ENCODE measurements around the gene PLEKHG4B. TPM values are rescaled to one million over a fixed set of nuclear protein-coding genes. Genes with fewer than 3 reads are reported as not detected.
"Not testable (repeated sequence)": the region's sequence is repeated elsewhere in the genome, so short reads cannot be mapped to it uniquely, and the experiment has no call there.

The PLEKHG4B gene
- polyA plus RNA-seq, 4 donors, result 9.1 to 21.6 (median 13.4) TPM

GRCh38 chr5:195401-196160 is 103.6 kb downstream of the PLEKHG4B start:
- DNase-seq (ENCODE audit: low read depth in 4 of 4, low spot score in 2 of 4), result no peak

DNA sequence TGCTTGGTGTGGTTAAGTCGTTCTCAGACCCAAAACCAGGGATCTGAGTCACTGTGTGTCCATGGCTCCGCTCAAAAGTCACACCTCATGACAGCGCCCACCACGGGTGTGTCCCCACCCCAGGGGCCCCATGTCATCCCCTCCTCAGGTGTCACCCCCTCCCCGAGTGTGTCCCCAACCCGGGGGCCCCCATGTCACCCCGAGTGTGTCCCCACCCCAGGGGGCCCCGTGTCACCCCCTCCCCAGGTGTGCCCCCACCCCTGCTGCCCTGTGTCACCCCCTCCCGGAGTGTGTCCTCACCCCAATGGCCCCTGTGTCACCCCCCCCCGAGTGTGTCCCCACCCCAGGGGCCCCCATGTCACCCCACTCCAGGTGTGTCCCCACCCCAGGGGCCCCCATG is 104.4 kb downstream of the PLEKHG4B start:
- DNase-seq (ENCODE audit: low read depth in 4 of 4, low spot score in 2 of 4), result no peak

DNA sequence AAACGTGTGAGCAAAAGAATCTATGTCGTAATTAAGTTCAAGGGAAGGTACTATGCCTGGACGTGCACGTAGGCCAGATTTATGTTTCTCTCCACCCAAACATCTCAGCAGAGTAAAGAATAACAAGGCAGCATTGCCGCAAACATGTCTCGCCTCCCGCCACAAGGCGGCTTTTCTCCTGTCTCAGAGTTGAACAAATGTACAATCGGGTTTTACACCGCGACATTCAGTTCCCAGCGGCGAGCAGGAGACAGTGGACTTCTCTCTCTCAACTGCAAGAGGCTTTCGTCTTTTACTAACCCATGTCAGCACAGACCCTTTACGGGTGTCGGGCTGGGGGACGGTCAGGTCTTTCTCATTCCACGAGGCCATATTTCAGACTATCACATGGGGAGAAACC is 105.1 kb downstream of the PLEKHG4B start:
- not testable (repeated sequence) for DNase-seq (ENCODE audit: low read depth in 4 of 4, low spot score in 2 of 4)

- no peak for DNase-seq (ENCODE audit: low read depth in 4 of 4, low spot score in 2 of 4)
Measured at GRCh38 chr5:197892-198489, 106.0 kb downstream of the PLEKHG4B start.

GRCh38 chr5:198516-199196 is 106.7 kb downstream of the PLEKHG4B start:
- no peak for DNase-seq (ENCODE audit: low read depth in 4 of 4, low spot score in 2 of 4)

DNA sequence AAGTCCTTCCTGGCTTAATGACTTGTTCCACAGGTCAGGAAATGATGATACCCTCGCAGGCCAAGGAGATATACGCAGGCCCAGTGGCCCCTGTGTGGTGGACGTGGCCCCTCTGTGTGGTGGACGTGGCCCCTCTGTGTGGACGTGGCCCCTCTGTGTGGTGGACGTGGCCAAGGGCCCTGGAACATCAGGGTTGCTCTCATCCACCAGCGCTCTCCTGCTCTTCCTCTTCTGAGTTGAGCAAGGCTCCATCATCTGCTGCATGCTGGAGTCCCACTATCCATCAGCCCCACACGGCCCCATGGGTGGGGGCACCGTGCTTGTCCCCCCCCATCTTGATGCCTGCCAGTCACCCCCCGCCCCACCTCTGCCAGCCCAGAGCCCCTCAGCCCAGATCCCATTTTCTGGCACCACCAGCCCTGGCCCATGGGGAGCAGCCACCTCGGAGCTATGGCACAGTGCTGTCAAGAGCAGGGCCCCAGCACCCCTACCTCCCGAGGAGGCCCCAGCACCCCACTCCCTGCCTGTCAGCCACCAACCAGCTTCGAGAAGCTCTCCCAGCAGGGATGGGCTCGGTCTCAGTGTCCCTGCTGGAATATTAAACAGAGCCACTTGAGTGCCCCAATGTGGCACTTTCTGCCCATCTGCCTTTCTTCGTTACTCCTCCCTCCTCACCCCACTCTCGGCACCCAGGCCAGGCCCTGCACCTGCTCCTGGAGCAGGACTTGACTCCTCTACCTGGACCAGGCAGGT is 107.4 kb downstream of the PLEKHG4B start:
- no peak for DNase-seq (ENCODE audit: low read depth in 4 of 4, low spot score in 2 of 4)

DNA sequence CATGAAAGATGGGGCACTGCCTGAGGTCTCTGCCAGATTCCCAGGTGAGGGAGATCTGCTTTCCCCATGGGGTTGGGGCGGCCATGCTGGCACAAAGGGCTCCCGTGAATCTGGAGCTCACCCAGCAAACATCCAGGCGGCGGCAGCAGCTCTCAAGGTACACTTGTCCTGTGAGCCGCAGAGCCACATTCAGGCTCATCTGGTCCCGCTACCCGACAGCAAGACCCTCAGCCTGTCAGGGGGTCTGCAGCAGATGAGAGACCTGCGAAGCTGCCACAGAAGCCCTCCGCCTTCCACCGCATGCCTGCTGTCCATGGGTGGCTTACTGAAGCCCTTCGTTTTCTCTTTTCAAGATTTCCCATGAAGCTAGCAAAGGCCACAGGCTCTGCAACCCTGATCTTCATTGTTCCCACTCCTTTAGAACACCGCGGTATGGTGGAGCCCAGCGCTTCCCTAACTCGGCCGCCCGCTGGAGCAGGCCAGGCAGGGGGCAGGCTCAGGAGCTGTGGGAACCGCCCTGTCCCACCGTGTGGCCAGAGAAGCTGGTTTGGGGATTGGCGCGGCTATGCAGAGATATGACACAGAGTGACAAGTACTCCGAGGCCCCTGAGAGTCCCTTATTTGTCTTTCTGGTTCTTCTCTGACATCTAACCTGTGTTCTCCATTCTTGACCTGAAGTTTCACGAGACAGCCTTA is 108.1 kb downstream of the PLEKHG4B start:
- no peak for DNase-seq (ENCODE audit: low read depth in 4 of 4, low spot score in 2 of 4)

DNA sequence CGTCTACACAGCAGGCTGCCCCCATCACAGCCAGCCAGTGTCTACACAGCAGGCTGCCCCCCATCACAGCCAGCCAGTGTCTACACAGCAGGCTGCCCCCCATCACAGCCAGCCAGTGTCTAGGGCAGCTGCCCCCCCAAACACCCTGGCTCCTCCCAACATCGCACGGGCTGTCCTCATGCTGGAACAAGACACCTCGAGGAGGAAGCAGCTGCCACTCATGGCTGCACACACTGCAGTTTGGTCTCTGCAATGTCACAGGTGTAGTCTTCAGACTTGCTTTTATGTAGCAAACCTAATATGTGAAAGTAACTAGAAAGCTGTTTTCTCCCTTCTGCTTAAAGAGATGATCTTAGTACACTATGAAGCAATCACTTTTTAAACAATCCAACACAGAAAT is 109.0 kb downstream of the PLEKHG4B start:
- DNase-seq (ENCODE audit: low read depth in 4 of 4, low spot score in 2 of 4), result no peak

- no peak for DNase-seq (ENCODE audit: low read depth in 4 of 4, low spot score in 2 of 4)
Measured at GRCh38 chr5:201672-202071, 109.7 kb downstream of the PLEKHG4B start.

DNA sequence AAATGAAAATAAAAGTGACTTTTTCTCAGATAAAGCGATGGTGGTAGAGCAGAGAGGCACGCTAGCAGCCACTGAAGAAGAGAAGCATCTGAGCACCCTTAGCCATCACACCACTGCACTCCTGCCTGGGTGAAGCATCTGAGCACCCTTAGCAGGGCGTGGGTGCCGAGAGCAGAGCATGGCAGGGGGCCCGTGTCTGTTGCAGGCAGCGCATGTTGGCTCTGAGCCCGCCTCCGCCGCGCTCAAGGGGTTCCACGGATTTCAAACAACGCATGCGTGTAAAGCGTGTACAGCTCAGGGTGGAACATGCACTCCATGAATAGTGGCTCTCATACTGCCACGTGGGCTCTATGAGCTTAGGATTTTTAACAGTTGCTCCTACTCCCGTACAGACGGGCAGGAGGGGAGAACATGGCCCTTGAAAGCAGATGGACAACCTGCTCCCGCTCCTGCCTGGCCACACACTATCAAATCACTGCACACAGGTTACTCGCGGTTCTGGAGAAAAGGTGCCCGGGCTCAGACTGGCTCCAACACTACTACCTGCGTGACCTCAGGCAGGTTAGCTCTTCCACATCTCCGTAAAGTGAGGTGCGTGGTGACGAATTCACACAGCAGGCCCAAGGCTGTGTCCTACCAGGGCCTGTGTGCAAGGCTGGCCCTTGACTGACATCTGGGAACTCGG is 111.4 kb downstream of the PLEKHG4B start:
- DNase-seq (ENCODE audit: low read depth in 4 of 4, low spot score in 2 of 4), result no peak

DNA sequence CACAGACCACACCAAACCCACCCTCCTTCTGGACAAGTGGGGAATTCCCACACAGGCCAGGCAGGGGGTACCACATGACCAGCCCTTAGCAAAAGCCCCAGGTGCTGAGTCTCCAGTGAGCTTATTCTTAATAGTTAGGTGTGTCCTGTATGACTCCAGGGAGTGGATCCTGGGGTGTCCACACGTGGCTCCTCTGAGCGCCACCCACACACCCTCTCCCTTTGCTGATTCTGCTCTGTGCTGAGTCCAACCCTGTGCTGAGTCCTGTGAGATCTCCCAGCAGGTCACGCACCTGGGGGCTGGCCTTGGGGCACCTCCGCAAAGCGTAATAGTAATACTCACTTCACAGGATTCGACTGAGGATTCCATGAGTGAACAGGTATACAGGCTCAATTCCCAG is 112.0 kb downstream of the PLEKHG4B start:
- no peak for DNase-seq (ENCODE audit: low read depth in 4 of 4, low spot score in 2 of 4)

GRCh38 chr5:204462-204861 is 112.5 kb downstream of the PLEKHG4B start:
- no peak for DNase-seq (ENCODE audit: low read depth in 4 of 4, low spot score in 2 of 4)

- DNase-seq (ENCODE audit: low read depth in 4 of 4, low spot score in 2 of 4), result no peak
Measured at GRCh38 chr5:204966-205670, 113.2 kb downstream of the PLEKHG4B start.

DNA sequence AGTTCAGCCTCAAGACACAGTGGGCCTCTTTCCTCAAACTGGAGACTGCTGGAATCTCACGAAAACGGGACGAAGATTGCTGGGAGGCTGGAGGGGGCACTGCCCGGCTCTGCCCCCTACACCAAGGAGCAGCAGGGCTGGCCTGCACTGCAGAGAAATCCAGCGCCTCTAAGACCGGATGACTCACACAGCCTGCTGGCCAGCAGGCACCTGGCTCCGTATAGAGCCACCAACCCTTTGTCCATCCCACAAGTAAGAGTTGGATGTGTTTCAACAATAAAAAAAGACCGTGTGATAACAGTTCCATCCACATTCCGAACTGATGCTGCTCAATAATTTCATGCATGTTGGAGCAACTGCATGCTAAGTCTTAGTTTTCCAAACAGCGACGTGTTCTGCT is 114.4 kb downstream of the PLEKHG4B start:
- no peak for DNase-seq (ENCODE audit: low read depth in 4 of 4, low spot score in 2 of 4)

DNA sequence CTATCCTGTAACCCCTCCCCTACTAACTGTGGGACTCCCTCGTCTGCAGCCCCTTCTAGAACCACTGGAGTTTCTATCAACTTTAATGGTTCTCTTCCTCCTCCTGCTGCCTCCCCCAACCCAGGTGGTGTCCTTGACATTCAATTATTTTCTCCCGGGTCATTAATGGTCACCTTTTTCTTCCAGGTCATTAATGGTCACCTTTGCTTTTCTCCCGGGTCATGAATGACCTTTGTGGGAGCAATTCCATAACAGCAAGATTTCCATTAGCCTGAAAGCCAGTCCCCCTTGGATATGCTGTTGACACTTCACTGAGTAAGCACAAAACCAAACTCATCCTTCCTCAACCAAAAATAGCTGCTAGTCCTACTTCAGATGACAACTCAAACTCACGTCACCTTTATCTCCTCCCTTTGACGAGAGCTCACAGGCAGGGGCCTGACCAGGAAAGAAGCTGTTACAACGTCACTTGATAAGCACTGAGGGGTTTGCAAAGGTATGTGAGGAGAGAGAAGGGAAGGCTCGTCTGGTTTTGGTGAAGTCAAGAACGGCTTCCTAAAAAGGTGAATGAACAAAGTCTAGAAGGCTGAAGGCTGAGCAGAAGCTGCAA is 115.1 kb downstream of the PLEKHG4B start:
- no peak for DNase-seq (ENCODE audit: low read depth in 4 of 4, low spot score in 2 of 4)

DNA sequence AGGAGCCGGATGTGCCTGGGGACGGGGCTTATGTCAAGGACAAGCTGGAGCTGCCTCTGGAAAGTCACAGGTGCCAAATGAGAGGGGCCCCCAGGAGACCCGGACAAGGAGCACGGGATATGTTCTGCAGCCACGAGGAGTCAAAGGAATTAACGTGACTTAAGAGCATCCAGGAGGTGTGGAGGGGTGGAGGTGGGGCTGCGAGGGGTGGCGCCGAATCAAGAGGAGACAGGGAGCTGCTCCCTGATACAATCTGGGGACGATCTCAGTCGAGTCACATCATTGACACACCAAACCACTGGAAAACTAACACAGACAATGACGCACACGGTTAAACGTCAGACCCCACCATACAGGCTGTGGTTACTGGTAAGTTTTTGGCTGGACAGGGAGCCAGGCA is 115.6 kb downstream of the PLEKHG4B start:
- no peak for DNase-seq (ENCODE audit: low read depth in 4 of 4, low spot score in 2 of 4)

GRCh38 chr5:208449-209114 is 116.6 kb downstream of the PLEKHG4B start:
- DNase-seq (ENCODE audit: low read depth in 4 of 4, low spot score in 2 of 4), result no peak

GRCh38 chr5:213803-214395 is 121.9 kb downstream of the PLEKHG4B start:
- no peak for DNase-seq (ENCODE audit: low read depth in 4 of 4, low spot score in 2 of 4)

All from left renal cortex interstitium (tissue), 4 donors.